GM10847 (cell line): ENCODE results near the gene C2orf69.

Source experiments
- POLR2A ChIP-seq: IDR thresholded peaks from 2 replicates; pipeline ENCODE4 v1.6.1; 2011; ENCODE audit not compliant: insufficient read length; ENCODE audit errors: extremely low read depth

C2orf69 gene

DNA sequence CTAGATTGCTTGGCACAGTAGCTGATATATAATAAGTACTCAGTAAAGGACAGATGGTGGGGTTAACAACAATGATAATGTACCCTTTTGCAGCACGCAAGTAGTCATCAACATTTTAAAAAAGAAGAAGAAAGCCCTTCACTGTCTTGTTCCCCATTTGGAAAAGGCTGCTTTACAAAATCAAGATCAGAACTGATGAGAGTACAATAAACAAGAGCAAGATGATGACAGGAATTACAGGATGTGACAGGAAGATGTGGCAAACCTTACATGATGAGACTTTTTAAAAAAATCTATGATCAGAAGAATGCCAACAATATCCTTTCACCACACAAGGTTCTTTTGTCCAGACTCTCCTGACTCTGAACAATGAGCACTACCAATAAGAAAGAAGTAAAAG is 35.1 kb downstream of the C2orf69 start:
- no peak for TF ChIP-seq POLR2A

DNA sequence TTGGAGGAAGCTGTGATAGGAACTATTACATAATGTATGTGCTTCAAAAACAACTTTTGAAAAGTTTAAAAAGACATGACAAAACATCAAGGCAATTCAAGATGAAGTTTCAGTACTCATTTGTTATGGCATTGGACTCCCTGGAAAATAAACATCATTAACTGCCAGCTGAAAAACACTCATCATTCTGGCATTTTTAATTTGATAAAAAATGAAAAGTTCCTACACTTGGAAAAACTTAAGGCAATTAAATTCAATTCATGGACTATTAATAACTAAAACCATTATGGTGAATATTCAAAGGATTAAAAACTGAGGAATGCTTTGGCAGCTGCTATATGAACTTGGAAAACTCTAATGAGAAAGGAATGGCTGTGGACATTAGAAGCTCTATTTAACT is 35.7 kb downstream of the C2orf69 start:
- no peak for TF ChIP-seq POLR2A

GRCh38 chr2:199950396-199950795 is 39.3 kb downstream of the C2orf69 start:
- no peak for TF ChIP-seq POLR2A

DNA sequence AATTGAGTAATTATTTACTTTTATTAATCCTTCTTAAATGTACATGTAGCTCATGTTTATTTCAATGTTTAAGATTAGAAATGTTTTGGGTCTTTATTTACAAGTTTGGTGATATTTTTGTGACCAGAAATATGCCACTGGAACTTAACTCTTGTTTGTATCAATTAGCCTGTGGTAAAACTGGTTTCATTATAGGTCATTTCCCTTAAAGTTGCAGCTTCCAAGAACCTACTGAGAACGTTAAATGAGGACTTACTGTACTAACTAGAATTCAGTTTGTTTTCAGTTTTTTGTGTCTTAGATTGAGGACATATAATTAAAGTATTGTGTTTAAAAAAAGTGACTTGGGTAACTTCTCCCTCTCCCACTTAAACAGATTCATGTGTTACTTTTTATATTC is 39.9 kb downstream of the C2orf69 start:
- TF ChIP-seq POLR2A = no peak

- no peak for TF ChIP-seq POLR2A
These were observed 43.9 kb downstream of the C2orf69 start for GRCh38 chr2:199955007-199955338.

GRCh38 chr2:199955339-199956061 is 44.4 kb downstream of the C2orf69 start, which contains the start of the genes MAIP1 and TYW5:
MAIP1 (plus strand) TSS chr2:199955582; CDS start chr2:199955799, 217 bp downstream.
TYW5 (minus strand) TSS chr2:199955491; CDS start chr2:199955470, 21 bp downstream.
- TF ChIP-seq POLR2A = peak; percentile 67

DNA sequence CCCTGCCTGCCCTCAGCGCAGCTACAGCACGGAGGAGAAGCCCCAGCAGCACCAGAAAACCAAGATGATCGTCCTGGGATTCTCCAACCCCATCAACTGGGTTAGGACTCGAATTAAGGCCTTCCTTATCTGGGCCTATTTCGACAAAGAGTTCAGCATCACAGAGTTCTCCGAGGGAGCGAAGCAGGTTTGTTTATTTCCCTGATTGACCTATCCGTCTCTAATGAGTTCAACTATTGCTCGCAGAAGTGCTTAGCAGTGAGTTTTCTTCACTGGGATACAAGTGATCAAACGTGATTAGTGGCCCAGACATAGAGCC is 44.9 kb downstream of the C2orf69 start:
- TF ChIP-seq POLR2A = no peak

DNA sequence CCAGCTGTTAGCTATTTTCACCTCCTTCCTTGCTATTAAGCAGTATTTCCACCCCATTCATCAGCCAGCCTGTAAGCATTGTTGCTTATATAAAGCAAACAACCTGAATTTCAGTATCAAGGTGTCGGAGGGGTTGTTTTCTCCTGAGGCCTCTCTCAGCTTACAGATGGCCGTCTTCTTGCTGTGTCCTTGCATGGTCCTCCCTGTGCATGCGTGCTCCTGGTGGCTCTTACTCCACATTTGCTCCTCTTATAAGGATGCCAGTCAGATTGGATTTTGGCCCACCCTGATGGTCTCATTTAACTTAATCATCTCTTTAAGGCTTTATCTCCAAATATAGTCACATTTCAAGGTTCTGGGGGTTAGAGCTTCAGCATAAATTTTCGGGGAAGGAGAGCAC is 46.9 kb downstream of the C2orf69 start:
- TF ChIP-seq POLR2A = no peak

GRCh38 chr2:199962203-199962602 is 51.1 kb downstream of the C2orf69 start:
- no peak for TF ChIP-seq POLR2A

- no peak for TF ChIP-seq POLR2A
These were observed 55.3 kb downstream of the C2orf69 start for GRCh38 chr2:199966405-199966804.

- TF ChIP-seq POLR2A = no peak
These were observed 55.9 kb downstream of the C2orf69 start for GRCh38 chr2:199966976-199967375.

GRCh38 chr2:199968126-199968525 is 57.0 kb downstream of the C2orf69 start:
- no peak for TF ChIP-seq POLR2A

DNA sequence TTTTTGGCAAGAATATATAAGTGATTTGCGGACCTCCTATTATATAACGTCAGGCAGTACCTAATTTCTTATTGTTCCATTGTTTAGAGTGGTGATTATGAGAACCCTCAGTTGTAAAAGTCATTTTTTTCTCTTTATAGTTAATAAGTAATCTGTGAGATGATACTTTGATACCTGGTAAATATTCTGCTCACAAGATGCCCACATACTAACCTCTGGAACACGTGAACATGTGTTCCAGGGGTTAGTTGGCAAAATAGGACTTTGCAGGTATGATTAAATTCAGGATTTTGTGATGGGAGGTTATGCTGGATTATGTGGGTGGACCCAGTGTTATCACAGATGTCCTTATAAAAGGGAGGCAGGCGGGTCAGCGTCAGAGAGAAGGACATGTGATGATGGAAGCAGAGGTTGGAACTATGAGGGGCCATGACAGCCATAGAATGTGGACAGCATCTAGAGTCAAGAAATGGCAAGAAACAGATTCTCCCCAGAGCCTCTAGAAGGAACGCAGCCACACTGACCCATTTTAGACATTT is 61.1 kb downstream of the C2orf69 start:
- TF ChIP-seq POLR2A = no peak

- TF ChIP-seq POLR2A = no peak
These were observed 62.6 kb downstream of the C2orf69 start for GRCh38 chr2:199973703-199974102.

DNA sequence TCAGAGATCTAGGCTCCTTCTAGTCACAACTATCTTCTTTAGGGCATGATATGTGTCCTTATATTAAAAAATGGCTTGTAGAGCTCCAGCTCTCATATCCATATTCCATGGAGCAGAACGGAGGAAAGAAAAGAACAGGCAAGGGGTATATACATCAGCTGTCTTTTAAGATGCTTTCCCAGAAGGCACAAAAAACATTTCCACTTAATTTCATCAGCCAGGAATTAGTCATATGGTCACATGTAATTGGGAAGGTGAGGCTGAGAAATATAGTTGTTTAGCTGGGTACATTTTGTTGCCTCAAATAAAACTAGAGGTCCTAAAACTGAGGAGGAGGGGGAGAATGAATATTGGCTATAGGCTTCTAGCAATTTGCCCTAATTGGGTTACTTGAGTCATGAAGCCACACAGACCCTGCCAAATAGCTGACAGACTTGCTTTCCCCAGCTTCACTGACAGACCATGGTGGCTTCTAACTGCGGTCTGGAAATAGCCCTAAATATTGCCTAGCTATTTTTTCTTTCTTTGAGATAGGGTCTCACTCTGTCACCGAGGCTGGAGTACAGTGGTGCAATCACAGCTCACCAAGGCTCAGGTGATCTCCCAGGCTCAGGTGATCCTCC is 64.3 kb downstream of the C2orf69 start:
- no peak for TF ChIP-seq POLR2A
